ENCODE measurements around the gene NAGK.
"Not testable (repeated sequence)": the region's sequence is repeated elsewhere in the genome, so short reads cannot be mapped to it uniquely, and the experiment has no call there.

NAGK gene

DNA sequence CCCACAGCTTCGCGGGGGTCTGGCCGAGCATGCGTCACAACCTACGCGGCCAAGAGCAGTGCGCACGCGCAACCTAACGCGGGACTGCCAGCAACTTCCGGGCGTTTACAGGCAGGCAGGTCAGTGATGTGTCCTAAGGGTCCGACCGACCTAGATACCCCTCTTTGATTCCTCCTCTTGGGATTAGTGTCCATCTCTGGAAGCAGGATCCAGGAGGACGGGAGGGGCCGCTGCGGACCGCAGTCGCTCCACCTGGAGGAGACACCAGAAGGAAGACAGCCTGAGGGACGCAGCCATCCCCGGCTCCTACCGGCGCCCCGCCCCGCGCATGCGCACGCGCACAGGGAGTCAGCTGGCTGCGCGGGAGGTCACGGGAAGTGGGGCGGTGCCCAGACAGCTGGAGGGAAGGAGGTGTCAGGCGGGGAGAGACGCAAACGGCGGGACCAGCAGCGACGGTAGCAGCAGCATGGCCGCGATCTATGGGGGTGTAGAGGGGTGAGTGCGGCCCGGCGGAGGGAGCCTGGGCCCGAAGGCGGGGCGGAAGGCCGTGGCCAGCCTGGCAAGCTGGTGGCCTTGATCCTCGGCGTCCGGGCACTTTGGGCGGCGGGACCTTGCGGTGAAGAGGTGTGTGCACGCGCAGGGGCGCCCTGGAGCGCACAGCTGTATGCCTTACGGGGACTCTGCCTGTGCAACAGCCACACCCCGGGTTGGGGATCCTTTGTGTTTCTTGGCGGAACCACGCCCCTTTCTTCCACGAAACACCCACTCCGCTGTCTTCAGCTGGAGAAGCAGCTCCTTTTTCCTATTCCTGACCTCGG is at the start of gene NAGK:
TSS of gene NAGK (plus strand) at position 431 of the 818 bp plus-strand sequence. CDS start at position 467, 36 bp downstream.
- TF ChIP-seq, protein P1, sequence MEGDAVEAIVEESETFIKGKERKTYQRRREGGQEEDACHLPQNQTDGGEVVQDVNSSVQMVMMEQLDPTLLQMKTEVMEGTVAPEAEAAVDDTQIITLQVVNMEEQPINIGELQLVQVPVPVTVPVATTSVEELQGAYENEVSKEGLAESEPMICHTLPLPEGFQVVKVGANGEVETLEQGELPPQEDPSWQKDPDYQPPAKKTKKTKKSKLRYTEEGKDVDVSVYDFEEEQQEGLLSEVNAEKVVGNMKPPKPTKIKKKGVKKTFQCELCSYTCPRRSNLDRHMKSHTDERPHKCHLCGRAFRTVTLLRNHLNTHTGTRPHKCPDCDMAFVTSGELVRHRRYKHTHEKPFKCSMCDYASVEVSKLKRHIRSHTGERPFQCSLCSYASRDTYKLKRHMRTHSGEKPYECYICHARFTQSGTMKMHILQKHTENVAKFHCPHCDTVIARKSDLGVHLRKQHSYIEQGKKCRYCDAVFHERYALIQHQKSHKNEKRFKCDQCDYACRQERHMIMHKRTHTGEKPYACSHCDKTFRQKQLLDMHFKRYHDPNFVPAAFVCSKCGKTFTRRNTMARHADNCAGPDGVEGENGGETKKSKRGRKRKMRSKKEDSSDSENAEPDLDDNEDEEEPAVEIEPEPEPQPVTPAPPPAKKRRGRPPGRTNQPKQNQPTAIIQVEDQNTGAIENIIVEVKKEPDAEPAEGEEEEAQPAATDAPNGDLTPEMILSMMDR (IDR thresholded peaks at IDR 0.05) = no peak
- H3K27me3 ChIP-seq = peaks cover 0 to 3% of the 10 kb centered on the region in 2 donors
- DNase-seq = peak; percentile 94 to 98
- no peaks in the 10 kb centered on the region for H3K9me3 ChIP-seq
- H3K27ac ChIP-seq = peak within 1 kb of the TSS; percentile 98
- H3K4me3 ChIP-seq = peak within 1 kb of the TSS; percentile 59 to 85
- peaks cover 0 to 34% (median 30%) of the 10 kb centered on the region in 4 donors for H3K4me1 ChIP-seq
- peaks cover 3 to 11% (median 11%) of the 10 kb centered on the region in 3 donors for H3K36me3 ChIP-seq
- intact Hi-C loops (cut with DNase I; ENCODE audit: low total_unique reads) = no loop called here

DNA sequence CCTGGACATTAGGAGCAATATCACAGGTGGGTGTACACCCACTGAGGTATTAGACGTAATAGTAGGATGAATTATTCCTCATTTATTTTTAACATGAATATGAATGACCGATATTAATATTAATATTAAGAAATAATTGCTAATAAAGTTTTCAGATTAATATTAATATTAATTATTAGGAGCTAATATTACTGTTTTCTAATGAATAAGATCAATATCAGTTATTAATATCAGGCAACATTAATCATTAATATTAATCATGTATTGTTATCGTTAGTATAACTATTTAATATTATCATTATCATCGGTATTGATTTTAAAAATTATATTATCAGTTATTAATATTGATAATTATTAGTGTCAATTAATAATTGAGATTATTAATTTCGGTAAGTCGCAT is 48.5 kb upstream of the NAGK start:
- H3K4me1 ChIP-seq; H3K4me3 ChIP-seq; H3K27ac ChIP-seq; H3K9me3 ChIP-seq; H3K27me3 ChIP-seq; H3K36me3 ChIP-seq; intact Hi-C loops (cut with DNase I; ENCODE audit: low total_unique reads); DNase-seq: not testable (repeated sequence)

DNA sequence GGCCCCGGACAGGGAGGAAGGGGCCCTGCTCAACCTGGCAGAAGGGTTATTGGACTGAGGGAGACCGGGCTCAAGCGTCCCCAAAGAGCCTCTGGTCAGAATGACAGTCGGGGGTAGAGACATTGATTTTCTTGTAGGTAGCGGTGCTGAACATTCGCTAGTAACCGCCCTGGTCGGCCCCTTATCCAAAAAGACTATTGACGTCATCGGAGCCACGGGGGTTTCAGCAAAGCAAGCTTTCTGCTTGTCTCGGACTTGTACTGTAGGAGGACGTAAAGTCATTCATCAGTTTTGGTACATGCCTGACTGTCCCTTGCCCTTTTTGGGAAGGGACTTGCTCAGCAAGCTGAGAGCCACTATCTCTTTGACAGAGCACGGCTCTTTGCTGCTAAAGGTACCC is 47.1 kb upstream of the NAGK start:
- H3K9me3 ChIP-seq; H3K27ac ChIP-seq; intact Hi-C loops (cut with DNase I; ENCODE audit: low total_unique reads); H3K27me3 ChIP-seq; H3K4me1 ChIP-seq; H3K36me3 ChIP-seq; H3K4me3 ChIP-seq; DNase-seq: not testable (repeated sequence)

DNA sequence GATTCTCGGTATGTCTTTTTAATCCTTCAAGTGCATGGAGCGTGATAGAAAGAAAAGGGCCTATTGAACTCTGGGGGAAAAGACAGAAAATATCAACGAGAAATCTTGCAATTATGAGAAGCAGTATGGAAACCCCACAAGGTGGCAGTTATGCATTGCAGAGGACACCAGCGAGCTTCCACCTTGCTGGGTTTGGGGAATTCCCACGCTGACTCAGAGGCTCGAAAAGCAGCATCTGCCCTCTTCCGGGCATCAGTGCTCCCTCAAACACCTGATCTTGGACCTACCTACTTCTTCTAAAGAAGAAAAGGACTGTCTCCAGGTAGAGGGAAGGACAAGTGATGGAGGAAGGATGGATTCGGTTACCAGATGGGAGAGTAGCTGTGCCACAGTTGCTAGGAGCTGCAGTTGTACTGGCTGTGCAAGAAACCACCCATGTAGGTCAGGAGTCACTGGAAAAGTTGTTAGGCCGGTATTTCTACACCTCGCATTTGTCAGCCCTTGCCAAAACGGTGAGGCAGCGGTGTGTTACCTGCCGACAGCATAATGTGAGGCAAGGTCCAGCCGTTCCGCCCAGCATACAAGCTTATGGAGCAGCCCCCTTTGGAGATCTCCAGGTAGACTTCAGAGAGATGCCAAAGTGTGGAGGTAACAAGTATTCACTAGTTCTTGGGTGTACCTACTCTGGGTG is 44.8 kb upstream of the NAGK start:
- H3K27ac ChIP-seq; H3K4me3 ChIP-seq; H3K36me3 ChIP-seq; intact Hi-C loops (cut with DNase I; ENCODE audit: low total_unique reads); DNase-seq; H3K4me1 ChIP-seq; H3K9me3 ChIP-seq; H3K27me3 ChIP-seq: not testable (repeated sequence)

DNA sequence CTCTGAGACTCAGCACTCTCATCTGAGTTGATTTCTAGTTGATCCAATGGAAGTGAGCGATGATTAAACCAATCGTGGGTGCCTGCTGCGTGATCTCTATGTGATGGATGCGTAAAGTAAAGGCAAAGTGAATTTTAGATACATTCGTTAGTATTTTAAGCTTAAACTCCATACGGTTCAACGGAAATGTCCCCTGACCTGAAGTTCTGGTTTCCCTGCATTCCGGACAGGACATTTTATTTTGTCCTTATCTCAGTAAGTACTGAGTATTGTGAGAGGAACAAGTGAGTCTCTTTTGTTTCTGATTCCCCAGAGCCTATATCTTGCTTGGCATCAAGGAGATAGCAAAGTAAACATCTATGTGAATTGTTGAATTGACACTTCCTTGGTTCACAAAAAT is 32.2 kb upstream of the NAGK start:
- H3K4me1 ChIP-seq, DNase-seq, H3K9me3 ChIP-seq: not testable (repeated sequence)

DNA sequence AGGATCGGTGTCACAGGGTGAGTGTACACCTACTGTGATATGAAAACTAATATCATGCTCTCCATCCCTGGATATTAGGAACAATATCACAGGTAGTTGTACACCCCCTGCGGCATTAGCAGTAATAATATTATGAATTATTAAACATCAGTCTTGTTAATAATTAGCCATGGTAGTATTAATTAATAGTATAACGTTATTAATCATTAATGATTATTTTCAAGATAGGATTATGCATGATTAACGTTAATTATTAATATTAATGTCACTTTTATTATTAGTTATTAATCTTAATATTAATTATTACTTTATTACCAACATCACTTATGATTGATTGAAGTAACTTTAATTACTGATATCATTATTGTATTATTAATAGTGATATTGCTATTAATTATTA is 26.2 kb upstream of the NAGK start:
- Histone ChIP-seq H3K9me3 (no peaks in the 10 kb centered on the region), H3K4me3 (no peak overlapping the region), H3K27me3 (peaks cover 0 to 8% of the 10 kb centered on the region in 2 donors), H3K4me1 (no peaks in the 10 kb centered on the region), H3K36me3 (no peaks in the 10 kb centered on the region), H3K27ac (no peak overlapping the region)
- DNase-seq = no peak
- TF ChIP-seq, protein P1 (IDR thresholded peaks at IDR 0.05) = no peak
- intact Hi-C loops (cut with DNase I; ENCODE audit: low total_unique reads) = no loop called here

More for the DNA sequence above, 32.2 kb upstream of the NAGK start:
- H3K4me3 ChIP-seq; intact Hi-C loops (cut with DNase I; ENCODE audit: low total_unique reads); H3K27ac ChIP-seq; H3K27me3 ChIP-seq; H3K36me3 ChIP-seq: not testable (repeated sequence)

DNA sequence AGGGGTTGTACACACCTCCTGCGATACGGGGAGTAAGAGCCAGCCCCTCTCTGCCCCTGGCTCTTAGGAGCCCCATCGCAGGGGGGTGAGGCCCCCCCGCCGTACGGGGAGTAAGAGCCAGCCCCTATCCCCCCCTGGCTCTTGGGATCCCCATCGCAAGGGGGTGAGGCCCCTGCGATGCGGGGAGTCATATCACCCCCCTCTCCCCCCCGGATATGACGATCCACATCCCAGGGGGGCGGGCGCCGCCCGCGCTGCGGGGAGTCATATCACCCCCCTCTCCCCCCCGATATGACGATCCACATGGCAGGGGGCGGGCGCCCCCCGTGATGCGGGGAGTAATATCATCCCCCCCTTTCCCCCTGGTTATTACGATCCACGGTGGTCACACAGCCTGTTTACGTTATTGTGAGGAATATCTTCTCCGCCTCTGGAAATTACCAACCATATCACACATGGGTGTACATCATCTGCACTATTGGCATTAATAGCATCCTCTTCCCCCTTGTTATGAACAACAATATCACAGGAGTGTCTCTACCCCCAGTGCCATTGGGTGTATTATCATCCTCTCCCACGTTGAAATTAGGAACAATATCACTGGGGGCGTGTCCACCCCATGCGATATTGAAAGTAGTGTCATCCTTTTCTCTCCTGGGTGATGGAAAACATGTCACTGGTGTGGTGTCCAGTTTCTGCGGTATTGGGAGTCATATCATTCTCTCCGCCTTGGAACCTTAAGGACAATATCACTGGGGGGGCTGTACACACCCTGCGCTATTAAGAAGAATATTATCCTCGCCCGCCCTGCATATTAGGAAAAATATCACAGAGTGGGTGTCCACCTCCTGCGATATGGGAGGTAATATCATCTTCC is 24.7 kb upstream of the NAGK start:
- peaks cover 0 to 8% of the 10 kb centered on the region in 2 donors for H3K27me3 ChIP-seq
- H3K9me3 ChIP-seq = no peaks in the 10 kb centered on the region
- no peaks in the 10 kb centered on the region for H3K4me1 ChIP-seq
- no peaks in the 10 kb centered on the region for H3K36me3 ChIP-seq
- no peak for DNase-seq
- intact Hi-C loops (cut with DNase I; ENCODE audit: low total_unique reads) = no loop called here
- TF ChIP-seq, protein P1 (IDR thresholded peaks at IDR 0.05) = no peak
- no peak overlapping the region for H3K27ac ChIP-seq
- H3K4me3 ChIP-seq = no peak overlapping the region
